CD4-positive, alpha-beta T cell treated with Interleukin-4 for 4 hours (primary cell): ENCODE data around the gene SLAIN1.
"Not testable (repeated sequence)": the region's sequence is repeated elsewhere in the genome, so short reads cannot be mapped to it uniquely, and the experiment has no call there.

ENCODE experiments used
- DNase-seq: peaks from one replicate; pipeline ENCODE4 v3.0.0-alpha.2; 2020

The SLAIN1 gene

DNA sequence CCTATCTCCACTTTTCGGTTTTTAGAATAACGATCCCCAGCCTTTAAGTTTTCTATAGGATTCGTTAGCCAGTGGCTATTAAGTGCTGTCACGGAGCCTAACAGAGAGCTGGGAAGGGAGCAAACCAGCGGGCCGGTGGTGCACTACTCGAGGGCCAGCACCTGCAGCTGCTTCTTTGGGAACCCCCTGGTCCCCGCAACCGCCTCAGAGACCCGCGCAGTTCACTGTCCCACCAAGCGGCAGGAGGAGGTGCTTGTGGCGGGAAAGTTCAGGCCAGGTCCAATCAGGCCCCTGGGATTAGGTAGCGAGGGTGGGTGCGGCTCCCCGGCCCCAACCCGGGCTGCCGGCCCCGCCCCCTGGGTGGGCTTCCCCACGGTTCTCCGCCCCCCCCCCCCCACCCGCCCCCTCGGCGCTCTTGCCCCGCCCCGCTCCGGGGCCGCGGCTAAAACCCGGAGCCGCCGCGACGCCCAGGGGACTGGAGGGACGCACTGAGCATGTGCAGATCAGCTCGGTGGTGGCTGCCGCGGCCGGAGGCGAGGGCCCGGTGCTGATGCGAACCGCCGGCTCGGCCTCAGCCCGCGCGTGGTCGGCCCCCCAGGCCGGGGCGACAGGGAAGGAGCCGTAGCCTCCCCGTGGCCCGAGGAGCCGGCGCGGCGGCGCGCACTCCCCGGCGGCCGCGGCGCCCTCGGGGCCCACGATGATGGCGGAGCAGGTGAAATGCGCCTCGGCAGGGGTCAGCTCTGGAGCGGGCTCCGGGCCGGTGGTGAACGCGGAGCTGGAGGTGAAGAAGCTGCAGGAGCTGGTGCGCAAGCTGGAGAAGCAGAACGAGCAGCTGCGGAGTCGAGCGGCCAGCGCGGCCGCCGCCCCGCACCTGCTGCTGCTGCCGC, at the start of gene SLAIN1:
Gene SLAIN1, plus strand, starts transcription at position 471 of the 887 bp plus-strand sequence. Its CDS starts 227 bp downstream, at position 698.
- DNase-seq = peak; percentile 88

GRCh38 chr13:77650409-77650808, 47.1 kb upstream of the SLAIN1 start:
- DNase-seq = no peak

DNA sequence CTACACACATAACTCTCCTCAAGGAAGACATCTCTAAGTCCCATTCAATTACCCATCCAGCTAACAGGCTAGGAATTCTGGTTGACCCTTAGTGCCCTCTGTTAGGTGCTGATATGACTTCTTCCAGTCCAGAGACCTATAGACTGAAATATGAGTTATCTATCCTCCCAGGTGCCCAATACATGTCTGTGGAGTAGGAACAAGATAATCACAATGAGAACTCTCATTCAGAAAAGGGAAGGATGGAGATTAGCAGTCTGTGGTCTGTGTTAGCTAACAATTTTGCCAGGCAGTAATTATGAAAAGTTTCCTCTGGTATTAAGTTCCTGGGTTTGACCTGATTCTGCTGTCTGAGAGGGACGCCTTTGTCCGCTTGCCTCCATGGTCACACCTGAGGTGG, 44.2 kb upstream of the SLAIN1 start:
- DNase-seq = no peak

- not testable (repeated sequence) for DNase-seq
These were observed 37.5 kb upstream of the SLAIN1 start for GRCh38 chr13:77660016-77660415.

DNA sequence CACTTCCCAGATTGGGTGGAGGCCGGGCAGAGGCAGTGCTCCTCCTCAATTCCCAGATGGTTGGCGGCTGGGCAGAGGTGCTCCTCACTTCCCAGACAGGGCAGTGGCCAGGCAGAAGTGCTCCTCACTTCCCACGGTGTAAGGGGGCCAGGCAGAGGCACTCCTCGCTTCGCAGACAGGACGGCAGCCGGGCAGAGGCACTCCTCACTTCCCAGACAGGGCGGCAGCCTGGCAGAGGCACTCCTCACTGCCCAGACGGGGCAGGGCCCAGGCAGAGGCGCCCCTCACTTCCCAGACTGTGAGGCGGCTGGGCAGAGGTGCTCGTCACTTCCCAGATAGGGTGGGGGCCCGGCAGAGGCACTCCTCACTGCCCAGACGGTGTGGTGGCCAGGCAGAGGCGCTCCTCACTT, 36.6 kb upstream of the SLAIN1 start:
- no peak for DNase-seq

GRCh38 chr13:77662301-77662700, 35.2 kb upstream of the SLAIN1 start:
- DNase-seq = not testable (repeated sequence)

GRCh38 chr13:77662831-77663230, 34.7 kb upstream of the SLAIN1 start:
- not testable (repeated sequence) for DNase-seq

GRCh38 chr13:77674852-77675251, 22.6 kb upstream of the SLAIN1 start:
- no peak for DNase-seq

DNA sequence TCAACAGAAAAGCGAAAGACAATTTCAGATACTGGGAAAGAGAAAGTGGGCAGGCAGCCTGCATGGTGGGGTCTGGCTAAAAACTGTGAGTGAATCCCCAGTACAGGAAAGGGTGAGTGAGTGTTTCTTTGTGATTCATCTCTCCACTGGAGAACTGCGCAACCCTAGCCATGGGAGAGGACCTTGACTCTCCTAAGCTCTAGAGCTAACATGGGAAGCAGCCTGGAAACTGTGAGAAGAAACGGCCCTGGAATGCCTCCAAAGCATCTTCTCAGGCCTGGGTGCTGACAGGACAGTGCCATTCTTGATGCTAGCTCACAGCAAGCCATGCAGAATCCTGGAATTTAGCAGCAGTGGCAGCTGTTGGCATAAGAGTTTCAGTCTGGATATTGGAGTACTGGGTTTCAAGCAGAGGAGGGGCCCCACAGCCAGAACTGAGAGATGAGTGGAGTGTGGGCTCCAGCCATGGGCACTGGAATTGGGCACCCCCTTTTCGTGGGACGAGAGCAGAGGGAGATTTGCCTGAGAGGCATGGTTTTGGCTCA, 18.7 kb upstream of the SLAIN1 start:
- DNase-seq = no peak

DNA sequence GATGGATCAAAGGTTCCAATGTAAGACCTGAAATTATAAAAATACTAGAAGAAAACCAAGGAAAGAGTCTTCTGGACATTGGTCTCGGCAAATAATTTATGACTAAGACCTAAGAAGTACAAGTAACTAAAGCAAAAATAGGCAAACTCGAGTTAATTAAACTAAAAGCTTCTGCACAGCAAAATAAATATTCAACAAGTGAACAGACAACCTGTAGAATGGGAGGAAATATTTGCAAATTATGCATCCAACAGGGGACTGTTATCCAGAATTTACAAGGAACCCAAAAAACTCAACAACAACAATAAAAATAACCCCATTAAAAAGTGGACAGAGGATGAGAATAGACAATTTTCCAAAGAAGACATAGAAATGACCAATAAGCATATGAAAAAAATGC, 9.7 kb upstream of the SLAIN1 start:
- DNase-seq = no peak

- DNase-seq = no peak
These were observed 5.6 kb upstream of the SLAIN1 start for GRCh38 chr13:77691871-77692270.

- DNase-seq = no peak
These were observed 4.6 kb upstream of the SLAIN1 start for GRCh38 chr13:77692746-77693448.

DNA sequence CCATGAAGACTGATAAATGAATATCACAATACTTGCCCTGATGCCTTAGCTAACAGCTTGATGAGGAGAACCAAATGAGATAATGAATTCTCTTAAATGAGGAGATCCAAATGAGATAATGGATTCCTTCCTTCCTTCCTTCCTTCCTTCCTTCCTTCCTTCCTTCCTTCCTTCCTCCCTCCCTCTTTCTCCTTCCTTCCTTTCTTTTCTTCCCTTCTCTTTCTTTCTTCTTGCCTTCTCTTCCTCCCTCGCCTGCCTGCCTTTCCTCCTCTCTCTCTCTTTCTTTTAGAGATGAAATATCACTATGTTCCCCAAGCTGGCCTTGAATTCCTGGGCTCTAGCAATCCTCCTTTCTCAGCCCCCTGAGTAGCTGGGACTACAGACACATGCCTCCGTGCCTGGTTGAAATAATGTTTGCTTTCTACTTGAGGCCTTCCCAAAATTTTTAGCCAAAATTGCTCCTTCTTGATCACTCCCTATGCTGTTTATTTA, 4.0 kb upstream of the SLAIN1 start:
- no peak for DNase-seq

DNA sequence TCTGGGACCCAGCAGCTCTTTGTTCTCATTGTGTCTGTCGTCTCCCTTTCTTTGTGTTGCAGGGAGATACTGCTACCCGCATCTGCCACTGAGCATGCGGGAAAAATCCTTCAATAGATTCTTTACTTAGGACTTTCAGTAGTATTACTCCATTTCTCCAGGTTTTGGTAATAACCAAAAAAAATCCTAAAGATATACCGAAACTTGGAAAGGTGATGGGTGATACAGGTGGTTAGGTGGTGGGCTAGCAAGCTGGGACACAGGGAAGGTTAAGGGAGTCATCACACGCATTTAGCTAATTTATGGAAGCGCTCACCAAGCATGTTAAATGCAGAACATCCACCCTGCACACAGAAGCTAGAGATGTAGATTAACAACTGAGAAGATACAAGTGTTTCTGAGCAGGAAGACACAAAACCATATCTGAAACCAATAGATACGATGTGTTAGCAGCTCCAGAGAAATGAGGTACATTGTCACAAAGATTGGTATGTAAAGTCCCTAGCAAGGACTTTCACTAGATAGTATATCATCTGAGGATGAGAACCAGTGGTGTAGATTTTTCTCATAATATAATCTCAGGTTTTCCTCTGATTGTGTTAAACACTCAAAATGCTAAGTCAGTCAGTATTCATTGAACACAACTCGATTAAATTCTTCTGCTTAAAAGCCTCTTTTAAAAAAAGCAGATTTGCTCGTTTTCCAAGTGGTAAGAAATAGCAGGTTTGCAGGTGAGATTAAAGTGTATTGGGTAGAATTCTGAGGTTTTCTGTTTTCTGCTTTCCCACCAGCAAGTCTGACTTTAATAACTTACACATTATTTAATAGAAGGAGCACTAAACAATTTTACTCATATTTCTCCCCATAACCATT, 1.2 kb upstream of the SLAIN1 start:
- peak; percentile 33 for DNase-seq

DNA sequence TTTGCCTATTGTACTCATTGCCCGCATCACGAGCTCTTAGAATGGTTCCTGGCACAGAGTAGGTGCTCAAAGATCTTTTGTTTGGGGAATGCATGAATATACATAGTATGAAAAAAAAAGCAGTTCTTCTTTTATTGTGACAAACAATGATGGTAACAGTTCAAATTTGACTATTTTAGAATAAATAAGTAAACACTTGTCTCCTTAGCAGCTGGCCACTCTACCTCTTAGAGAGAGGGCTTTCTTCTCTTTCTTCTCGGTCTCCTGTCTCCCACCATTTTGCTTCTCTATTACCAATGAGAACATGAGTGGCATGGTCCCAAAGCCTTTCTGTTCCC, 639 bp upstream of the SLAIN1 start:
- no peak for DNase-seq

DNA sequence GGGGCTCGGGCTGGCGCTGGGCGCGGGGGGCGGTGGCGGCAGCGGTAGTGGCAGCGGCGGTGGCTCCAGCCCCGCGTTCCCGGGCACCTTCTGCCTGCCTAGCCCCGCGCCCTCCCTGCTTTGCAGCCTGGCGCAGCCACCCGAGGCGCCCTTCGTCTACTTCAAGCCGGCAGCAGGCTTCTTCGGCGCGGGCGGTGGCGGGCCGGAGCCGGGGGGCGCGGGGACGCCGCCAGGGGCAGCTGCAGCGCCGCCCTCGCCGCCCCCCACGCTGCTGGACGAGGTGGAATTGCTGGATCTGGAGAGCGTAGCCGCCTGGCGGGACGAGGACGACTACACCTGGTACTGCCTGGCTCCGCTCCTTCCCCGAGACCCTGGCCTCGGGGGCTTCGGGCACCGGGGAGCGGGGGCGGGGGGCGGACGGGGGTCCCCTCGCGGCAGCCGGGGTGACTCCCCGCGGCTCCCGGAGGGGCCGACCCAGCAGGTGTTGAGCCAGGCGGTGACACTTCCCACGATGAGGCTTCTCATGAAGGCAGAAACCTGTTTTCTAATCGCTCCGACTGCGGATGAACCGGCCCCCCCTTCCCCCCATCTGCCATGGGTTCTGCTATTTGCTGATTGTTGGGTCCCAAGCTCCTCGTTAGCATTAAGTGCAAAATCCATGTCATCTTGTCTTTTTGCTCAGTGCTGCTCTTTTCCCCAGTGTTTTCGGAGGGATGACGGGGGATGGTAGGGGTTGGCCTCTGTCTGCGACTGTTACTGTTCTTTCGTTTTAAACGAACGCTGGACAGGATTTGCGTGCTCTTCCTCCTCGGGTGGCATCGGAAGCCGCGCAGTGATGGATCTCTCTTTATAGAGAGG, 943 bp downstream of the SLAIN1 start:
- peak; percentile 57 for DNase-seq

GRCh38 chr13:77699059-77699680, 1.7 kb downstream of the SLAIN1 start:
- no peak for DNase-seq

- no peak for DNase-seq
These were observed 3.8 kb downstream of the SLAIN1 start for GRCh38 chr13:77701305-77701704.

GRCh38 chr13:77702366-77702765, 4.9 kb downstream of the SLAIN1 start:
- DNase-seq = no peak

DNA sequence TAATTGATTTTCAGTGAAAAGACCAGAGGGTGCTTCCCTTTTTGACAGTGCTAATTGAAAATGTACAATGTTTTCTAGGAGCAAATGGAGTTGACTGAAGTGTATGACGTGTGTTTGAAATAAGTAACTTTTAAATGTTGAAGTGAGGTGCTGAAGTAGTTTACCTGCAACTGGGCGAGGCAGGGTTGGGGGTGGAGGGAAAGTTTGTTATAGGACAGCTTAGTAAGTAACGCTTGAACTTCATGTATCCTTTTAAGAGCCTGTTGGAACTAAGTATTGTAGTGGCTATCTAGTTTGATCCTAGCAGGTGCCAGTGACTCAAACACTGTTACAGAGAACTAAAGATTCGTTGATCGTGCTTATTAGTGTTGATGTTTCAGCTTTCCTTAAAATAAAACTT, 5.9 kb downstream of the SLAIN1 start:
- DNase-seq = no peak

DNA sequence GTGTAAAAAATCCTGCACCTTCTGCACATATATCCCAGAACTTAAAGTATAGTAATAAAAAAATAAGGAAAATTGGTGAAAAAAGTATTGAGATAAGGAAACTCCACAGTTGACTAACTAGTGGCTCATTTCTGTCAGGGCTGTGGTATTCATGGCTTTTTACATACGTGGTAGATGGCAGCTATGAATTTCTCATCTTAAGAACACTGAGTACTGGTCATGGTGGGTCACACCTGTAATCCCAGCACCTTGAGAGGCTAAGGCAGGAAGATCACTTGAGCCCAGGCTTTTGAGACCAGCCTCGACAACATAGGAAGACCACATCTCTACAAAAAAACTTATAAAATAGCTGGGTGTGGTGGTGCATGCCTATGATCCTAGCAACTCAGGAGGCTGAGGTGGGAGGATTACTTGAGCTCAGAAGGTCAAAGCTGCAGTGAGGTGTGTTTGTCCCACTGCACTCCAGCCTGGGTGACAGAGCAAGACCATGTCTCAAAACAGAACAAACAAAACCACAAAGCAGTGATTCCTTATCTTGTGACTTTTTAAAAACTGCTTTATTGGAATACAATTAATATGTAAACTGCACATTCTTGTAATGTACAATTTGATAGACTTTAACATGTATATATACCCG, 16.8 kb downstream of the SLAIN1 start:
- no peak for DNase-seq
